ENCODE measurements around the gene APBB2. TPM values are rescaled to one million over a fixed set of nuclear protein-coding genes. Genes with fewer than 3 reads are reported as not detected.

Gene APBB2
- total and polyA plus RNA-seq, 2 of the 8 experiments (the other 6 are each of a cell fraction or from before 2014, with no cell fraction given), result 58.7 to 59.4 TPM

DNA sequence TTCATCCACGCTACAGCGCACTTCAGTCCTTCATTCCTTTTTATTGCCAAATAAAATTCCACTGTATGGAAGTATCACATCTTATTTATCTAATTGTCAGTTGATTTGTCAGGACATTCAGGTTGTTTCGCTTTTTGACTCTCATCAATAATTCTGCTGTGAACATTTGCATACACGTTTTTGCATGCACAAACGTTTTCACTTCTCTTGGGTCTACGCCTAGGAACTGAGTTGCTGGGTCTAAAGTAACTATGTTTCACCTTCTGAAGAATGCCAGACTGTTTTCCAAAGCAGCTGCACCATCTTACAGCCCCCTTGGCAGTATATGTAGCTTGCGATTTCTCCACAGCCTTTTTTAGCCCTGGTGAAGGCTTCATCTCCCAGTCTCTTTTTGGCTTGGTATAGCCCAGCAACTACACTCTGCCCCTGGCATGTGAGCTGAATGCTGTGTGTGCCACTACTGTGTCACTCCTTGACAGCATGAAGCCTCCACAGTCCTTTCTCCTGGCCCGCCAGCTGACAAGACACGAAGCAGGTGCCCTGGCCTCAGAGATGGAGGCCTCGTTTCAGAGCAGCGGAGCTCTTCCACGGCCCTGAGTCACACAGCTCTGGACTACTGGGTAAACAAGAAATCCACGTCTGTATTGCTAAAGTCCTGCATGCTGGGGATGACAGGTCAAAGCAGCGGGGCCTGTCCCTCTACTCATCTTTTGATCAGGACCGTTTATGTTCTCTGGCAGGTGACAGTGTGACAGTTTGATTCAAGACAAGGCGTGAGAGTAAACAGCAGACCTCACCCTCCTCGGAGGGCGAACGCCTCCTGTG, 389.1 kb downstream of the APBB2 start:
- ChIA-PET CTCF (ENCODE audit: partially characterized antibody) (interaction anchor here (0.8 to 4.1 kb wide), 5 partner anchors 12 to 97 kb away, joined by 3 to 25 read pairs (median 5); no protein-coding TSS in a partner anchor), POLR2A (ENCODE audit: partially characterized antibody) (interaction anchor here (0.9 kb wide), 1 partner anchor 10 kb away, joined by 3 read pairs; no protein-coding TSS in a partner anchor)
- Histone ChIP-seq H3K27me3 (replicated peaks in 1 of 4; ENCODE audit: control insufficient read depth in 3 of 4, extremely low read depth in 1 of 4, insufficient read depth in 3 of 4, low read length in 3 of 4) (no peaks in the 10 kb centered on the region), H3K18ac (ENCODE audit: extremely low read depth, low read length) (no peak overlapping the region), H3K4me2 (ENCODE audit: insufficient read depth in 1 of 2, low read depth in 2 of 2, low read length in 2 of 2) (no peak overlapping the region), H3K14ac (ENCODE audit: insufficient read length) (no peak overlapping the region), H2AFZ (ENCODE audit: low read length) (no peak overlapping the region), H3K56ac (replicated peaks; ENCODE audit: insufficient read length, low read depth, low read length) (no peak overlapping the region), H2BK5ac (ENCODE audit: low read depth, low read length) (no peak overlapping the region), H3K79me2 (ENCODE audit: control insufficient read depth in 1 of 2, insufficient read depth in 2 of 2, low read length in 2 of 2) (no peaks in the 10 kb centered on the region), H2BK20ac (ENCODE audit: low read length) (no peak overlapping the region), H4K20me1 (replicated peaks in 1 of 2; ENCODE audit: control insufficient read depth in 1 of 2, insufficient read depth in 2 of 2, low read length in 2 of 2) (peaks cover 4 to 5% of the 10 kb centered on the region in 2 experiments), H3K23ac (ENCODE audit: insufficient read length) (no peak overlapping the region), H3K9me3 (ENCODE audit: insufficient read depth in 2 of 2, low read depth in 1 of 2, low read length in 1 of 2) (no peaks in the 10 kb centered on the region), H3K4ac (replicated peaks; ENCODE audit: insufficient read length, low read depth, low read length) (no peak overlapping the region), H2BK12ac (ENCODE audit: low read depth, low read length) (no peak overlapping the region), H2AK5ac (ENCODE audit: low read depth, low read length) (no peak overlapping the region), H3K4me1 (replicated peaks in 1 of 4; ENCODE audit: control insufficient read depth in 3 of 4, insufficient read depth in 4 of 4, low read length in 3 of 4) (no peaks in the 10 kb centered on the region), H2BK15ac (ENCODE audit: low read length) (no peak overlapping the region), H3K4me3 (ENCODE audit: extremely low read depth in 1 of 4, insufficient read depth in 2 of 4, low read depth in 3 of 4, low read length in 4 of 4) (no peak overlapping the region), H3K36me3 (ENCODE audit: control insufficient read depth in 2 of 4, insufficient read depth in 4 of 4, low read length in 3 of 4) (peaks cover 16 to 68% (median 43%) of the 10 kb centered on the region in 4 experiments; a peak in 7 of 8 replicates), H4K5ac (ENCODE audit: insufficient read length, low read depth, low read length) (no peak overlapping the region), H3K9ac (replicated peaks in 1 of 4; ENCODE audit: extremely low read depth in 1 of 4, low read depth in 3 of 4, low read length in 3 of 4) (no peak overlapping the region), H3K27ac (ENCODE audit: low read depth, low read length) (no peak overlapping the region), H3K23me2 (ENCODE audit: low read depth, low read length) (no peaks in the 10 kb centered on the region), H4K8ac (ENCODE audit: extremely low read depth, insufficient read depth, low read length) (no peak overlapping the region), H3K79me1 (ENCODE audit: low read depth, low read length) (no peaks in the 10 kb centered on the region; the same call in none of the 2 replicates), H4K91ac (replicated peaks; ENCODE audit: insufficient read length, low read length) (no peak overlapping the region), H2BK120ac (replicated peaks; ENCODE audit: low read depth, low read length) (no peak overlapping the region)
- no peak for DNase-seq (ENCODE audit: low read depth in 1 of 2, low spot score in 2 of 2)
- 91% methylated on average over 19 of the region's 19 CpGs; no CpG with 5 or more reads in 1 of the 2 experiments for WGBS, 2 experiments (ENCODE audit: extremely low coverage in 1 of 2, insufficient coverage in 1 of 2, insufficient read length in 1 of 2, insufficient replicate concordance in 2 of 2, low coverage in 1 of 2, low lambda C conversion rate in 2 of 2, missing lambda C conversion rate in 1 of 2)
- no peak for FAIRE-seq
- TF ChIP-seq JUN (IDR thresholded peaks at IDR 0.05; ENCODE audit: low read depth, low read length), result no peak
- no peak for TF ChIP-seq GABPA (IDR thresholded peaks at IDR 0.05; ENCODE audit: borderline replicate concordance, insufficient read depth, low read length)
- no peak for TF ChIP-seq TEAD4 (IDR thresholded peaks at IDR 0.05; ENCODE audit: low read depth, low read length)
- TF ChIP-seq HDAC2 (IDR thresholded peaks at IDR 0.05; ENCODE audit: borderline replicate concordance in 1 of 2, low read depth in 2 of 2, low read length in 2 of 2), result no peak
- TF ChIP-seq KDM1A (IDR thresholded peaks at IDR 0.05; ENCODE audit: borderline replicate concordance, low read length), result no peak
- no peak for TF ChIP-seq SP4 (IDR thresholded peaks at IDR 0.05; ENCODE audit: low read length)
- no peak for TF ChIP-seq SRF (IDR thresholded peaks at IDR 0.05; ENCODE audit: low read depth, low read length)
- TF ChIP-seq SIX5 (IDR thresholded peaks at IDR 0.05; ENCODE audit: low read depth, low read length), result no peak
- no peak for TF ChIP-seq RFX5 (IDR thresholded peaks at IDR 0.05; ENCODE audit: borderline replicate concordance, low read depth, low read length)
- TF ChIP-seq, protein P1, sequence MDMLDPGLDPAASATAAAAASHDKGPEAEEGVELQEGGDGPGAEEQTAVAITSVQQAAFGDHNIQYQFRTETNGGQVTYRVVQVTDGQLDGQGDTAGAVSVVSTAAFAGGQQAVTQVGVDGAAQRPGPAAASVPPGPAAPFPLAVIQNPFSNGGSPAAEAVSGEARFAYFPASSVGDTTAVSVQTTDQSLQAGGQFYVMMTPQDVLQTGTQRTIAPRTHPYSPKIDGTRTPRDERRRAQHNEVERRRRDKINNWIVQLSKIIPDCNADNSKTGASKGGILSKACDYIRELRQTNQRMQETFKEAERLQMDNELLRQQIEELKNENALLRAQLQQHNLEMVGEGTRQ (IDR thresholded peaks at IDR 0.05; ENCODE audit: low read length), result no peak
- TF ChIP-seq CBX8 (IDR thresholded peaks at IDR 0.05; ENCODE audit: borderline replicate concordance, low read depth, low read length), result no peak

Data from H1 (cell line).